Measurements from ENCODE around the gene CNTNAP2. TPM values are rescaled to one million over a fixed set of nuclear protein-coding genes. Genes with fewer than 3 reads are reported as not detected.

The CNTNAP2 gene
- total RNA-seq, 1 experiment from 2014 or later = 64.5 TPM

DNA sequence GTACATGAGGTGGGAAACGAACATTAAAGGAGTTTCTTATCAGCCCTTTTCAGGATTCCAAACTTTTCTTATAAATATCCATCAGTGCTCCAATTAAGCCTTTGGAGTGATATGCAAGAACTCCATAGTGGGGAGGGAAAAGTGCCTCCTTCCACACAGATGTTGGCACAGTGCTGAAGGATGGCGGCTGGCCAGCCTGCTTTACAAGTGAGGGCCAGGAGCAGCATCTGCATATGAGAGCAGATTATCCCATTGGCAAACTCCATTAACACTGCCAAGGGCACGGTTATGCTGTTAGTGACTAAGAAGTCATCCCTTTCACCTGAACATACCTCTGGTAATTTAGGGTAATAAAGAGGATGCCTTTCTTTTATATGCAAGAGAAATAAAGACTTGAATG is 543.1 kb downstream of the CNTNAP2 start:
- Histone ChIP-seq H3K4me1 (ENCODE audit: insufficient read depth, low read length) (no peaks in the 10 kb centered on the region), H3K4me2 (ENCODE audit: insufficient read depth, insufficient read length, low read length) (no peak overlapping the region), H2BK12ac (ENCODE audit: insufficient read length, low read depth, low read length) (no peak overlapping the region), H2AFZ (ENCODE audit: low read length) (no peak overlapping the region), H3K9me3 (ENCODE audit: control insufficient read depth, low read depth, low read length) (no peaks in the 10 kb centered on the region), H4K91ac (ENCODE audit: insufficient read length, low read depth, low read length) (no peak overlapping the region), H3K9ac (ENCODE audit: extremely low read depth, insufficient read length, low read length) (no peak overlapping the region), H2BK5ac (ENCODE audit: insufficient read length, low read length) (no peak overlapping the region), H3K79me2 (ENCODE audit: insufficient read depth, low read length) (no peaks in the 10 kb centered on the region), H3K23me2 (ENCODE audit: insufficient read length, low read depth, low read length, poor library complexity, severe bottlenecking) (no peaks in the 10 kb centered on the region), H3K79me1 (ENCODE audit: insufficient read depth, low read depth, low read length, poor library complexity, severe bottlenecking) (no peaks in the 10 kb centered on the region), H4K8ac (replicated peaks; ENCODE audit: insufficient read length, low read depth, low read length) (no peak overlapping the region), H3K4ac (ENCODE audit: low read depth, low read length) (no peak overlapping the region), H2BK20ac (ENCODE audit: low read depth, low read length, poor library complexity, severe bottlenecking) (no peak overlapping the region), H3K56ac (ENCODE audit: insufficient read length, low read depth, low read length) (no peak overlapping the region), H2BK120ac (ENCODE audit: low read depth, low read length, poor library complexity, severe bottlenecking) (no peak overlapping the region), H2BK15ac (ENCODE audit: low read depth, low read length) (no peak overlapping the region), H3K27ac (ENCODE audit: insufficient read length, low read depth, low read length) (no peak overlapping the region), H3K27me3 (ENCODE audit: insufficient read depth, low read length) (no peaks in the 10 kb centered on the region), H3K14ac (ENCODE audit: insufficient read depth, low read length) (no peak overlapping the region), H4K5ac (ENCODE audit: insufficient read length, low read depth, low read length) (no peak overlapping the region), H3T11ph (ENCODE audit: low read length) (no peak overlapping the region), H3K18ac (ENCODE audit: insufficient read length, low read depth, low read length) (no peak overlapping the region), H4K20me1 (ENCODE audit: control insufficient read depth, insufficient read depth, insufficient read length) (no peaks in the 10 kb centered on the region), H2AK5ac (ENCODE audit: insufficient read length, low read length) (no peak overlapping the region), H3K23ac (ENCODE audit: insufficient read length, low read depth, low read length) (no peak overlapping the region)
- Mint-ChIP-seq H3K4me1 (peaks cover 0 to 3% of the 10 kb centered on the region in 2 experiments; a peak in 1 of 4 replicates), H3K36me3 (ENCODE audit: insufficient read depth in 1 of 3, low read depth in 3 of 3) (no peaks in the 10 kb centered on the region), H3K27me3 (ENCODE audit: low read depth) (no peaks in the 10 kb centered on the region), H3K9me3 (no peaks in the 10 kb centered on the region), H3K4me3 (no peak overlapping the region), H3K27ac (no peak overlapping the region)
- WGBS (ENCODE audit: extremely low coverage, insufficient read length, low lambda C conversion rate) = no CpG with 5 or more reads among the region's 3 CpGs
- TF ChIP-seq, protein P1, sequence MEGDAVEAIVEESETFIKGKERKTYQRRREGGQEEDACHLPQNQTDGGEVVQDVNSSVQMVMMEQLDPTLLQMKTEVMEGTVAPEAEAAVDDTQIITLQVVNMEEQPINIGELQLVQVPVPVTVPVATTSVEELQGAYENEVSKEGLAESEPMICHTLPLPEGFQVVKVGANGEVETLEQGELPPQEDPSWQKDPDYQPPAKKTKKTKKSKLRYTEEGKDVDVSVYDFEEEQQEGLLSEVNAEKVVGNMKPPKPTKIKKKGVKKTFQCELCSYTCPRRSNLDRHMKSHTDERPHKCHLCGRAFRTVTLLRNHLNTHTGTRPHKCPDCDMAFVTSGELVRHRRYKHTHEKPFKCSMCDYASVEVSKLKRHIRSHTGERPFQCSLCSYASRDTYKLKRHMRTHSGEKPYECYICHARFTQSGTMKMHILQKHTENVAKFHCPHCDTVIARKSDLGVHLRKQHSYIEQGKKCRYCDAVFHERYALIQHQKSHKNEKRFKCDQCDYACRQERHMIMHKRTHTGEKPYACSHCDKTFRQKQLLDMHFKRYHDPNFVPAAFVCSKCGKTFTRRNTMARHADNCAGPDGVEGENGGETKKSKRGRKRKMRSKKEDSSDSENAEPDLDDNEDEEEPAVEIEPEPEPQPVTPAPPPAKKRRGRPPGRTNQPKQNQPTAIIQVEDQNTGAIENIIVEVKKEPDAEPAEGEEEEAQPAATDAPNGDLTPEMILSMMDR (conservative IDR thresholded peaks at IDR 0.05) = no peak
- DNase-seq = no peak
